ENCODE measurements around the gene TSPAN13. TPM values are rescaled to one million over a fixed set of nuclear protein-coding genes. Genes with fewer than 3 reads are reported as not detected.

The TSPAN13 gene
- 37.2 and 50.9 TPM in 2 replicates for total RNA-seq

DNA sequence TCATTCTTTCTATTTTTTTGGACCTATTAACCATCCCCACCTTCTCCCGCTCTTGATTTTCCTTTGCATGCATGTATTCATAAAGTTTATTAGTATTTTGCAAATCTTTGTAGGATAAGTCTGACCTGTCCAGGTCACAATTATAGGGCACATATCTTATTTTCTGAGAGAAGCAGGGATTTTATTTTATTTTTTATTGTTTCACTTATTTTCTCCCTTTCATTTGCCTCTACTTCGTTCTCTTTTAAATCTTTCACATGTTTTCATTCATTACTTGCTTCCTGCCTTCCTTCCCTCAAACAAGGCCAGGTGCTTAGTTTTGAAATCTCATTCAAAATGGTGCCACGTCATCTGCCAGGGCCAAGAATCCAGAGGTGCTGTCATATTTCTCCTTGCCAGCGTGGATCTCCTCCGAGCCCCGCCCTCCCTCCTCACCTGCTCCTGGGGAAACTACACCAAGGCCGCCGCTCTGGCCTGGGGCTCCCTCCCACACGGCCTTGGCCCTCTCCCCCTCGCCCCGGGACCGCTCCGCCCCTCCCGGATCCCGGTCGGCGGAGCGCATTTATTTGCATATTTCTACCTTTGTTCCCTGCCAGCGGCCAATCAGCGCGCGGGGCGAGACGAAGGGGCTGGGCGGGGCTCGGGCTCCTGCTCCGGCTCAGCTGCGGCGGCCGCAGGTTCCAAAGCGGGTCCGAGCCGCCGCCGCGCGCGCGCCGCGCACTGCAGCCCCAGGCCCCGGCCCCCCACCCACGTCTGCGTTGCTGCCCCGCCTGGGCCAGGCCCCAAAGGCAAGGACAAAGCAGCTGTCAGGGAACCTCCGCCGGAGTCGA, at the start of gene TSPAN13:
Gene TSPAN13 (plus strand): TSS at position 654 of the 830 bp plus-strand sequence. CDS start 213 bp downstream, outside the sequence.

DNA sequence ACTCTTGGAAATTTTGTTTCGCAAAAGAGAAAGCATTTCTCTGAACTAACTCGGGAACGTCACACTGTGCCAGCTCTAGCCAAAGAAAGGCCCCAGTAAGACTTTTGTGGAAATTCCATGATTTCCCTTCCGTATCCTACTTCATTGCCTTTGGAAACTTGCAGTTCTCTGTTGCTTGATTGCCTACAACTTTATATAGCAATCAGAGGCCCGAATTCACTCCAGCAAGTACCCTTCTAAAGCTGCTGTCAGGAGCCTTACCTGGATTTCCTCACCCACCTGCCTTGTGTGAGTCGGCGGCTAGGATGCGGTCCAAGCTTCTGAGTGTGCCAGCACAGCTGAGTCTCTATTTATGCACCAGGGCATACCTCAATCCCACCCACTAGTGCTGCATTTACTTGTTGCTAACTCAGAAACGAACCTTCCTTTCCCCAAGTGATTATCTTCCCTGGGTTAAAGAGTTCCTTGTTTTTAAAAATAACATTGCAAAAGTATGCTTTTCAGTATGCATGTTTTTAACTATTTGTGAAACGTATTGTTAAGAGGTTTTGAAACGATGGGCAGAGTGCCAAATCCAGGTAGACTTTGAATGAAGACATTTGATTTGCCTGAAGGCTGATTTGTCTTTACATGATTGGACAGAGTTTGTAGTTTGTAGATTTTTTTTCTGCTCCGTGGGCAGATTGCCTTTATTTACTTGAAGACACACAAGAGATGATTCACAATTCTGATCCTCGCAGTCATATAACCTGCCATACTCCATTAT, 51.3 kb downstream of the TSPAN13 start, which contains the start of gene AGR2:
Gene AGR2 (minus strand): TSS at position 326 of the 766 bp plus-strand sequence. CDS start 3,203 bp downstream, outside the sequence.

Other genes starting within 250 kb of the TSPAN13 start
- not detected in 2 replicates for gene LRRC72, start 226.9 kb upstream of the TSPAN13 start, total RNA-seq
- 12.5 and 13.0 TPM in 2 replicates for gene ANKMY2, start 108.0 kb upstream of the TSPAN13 start, total RNA-seq
- gene BZW2, start 107.6 kb upstream of the TSPAN13 start, total RNA-seq = 66.1 and 105 TPM in 2 replicates
- not detected in 2 replicates for gene AGR2, start 51.2 kb downstream of the TSPAN13 start, total RNA-seq
- gene AGR3, start 128.2 kb downstream of the TSPAN13 start, total RNA-seq = not detected in 2 replicates

Measured in dermis lymphatic vessel endothelial cell (primary cell).